ENCODE measurements around the gene INPP5A.
"Not testable (repeated sequence)": the region's sequence is repeated elsewhere in the genome, so short reads cannot be mapped to it uniquely, and the experiment has no call there.

Gene INPP5A

DNA sequence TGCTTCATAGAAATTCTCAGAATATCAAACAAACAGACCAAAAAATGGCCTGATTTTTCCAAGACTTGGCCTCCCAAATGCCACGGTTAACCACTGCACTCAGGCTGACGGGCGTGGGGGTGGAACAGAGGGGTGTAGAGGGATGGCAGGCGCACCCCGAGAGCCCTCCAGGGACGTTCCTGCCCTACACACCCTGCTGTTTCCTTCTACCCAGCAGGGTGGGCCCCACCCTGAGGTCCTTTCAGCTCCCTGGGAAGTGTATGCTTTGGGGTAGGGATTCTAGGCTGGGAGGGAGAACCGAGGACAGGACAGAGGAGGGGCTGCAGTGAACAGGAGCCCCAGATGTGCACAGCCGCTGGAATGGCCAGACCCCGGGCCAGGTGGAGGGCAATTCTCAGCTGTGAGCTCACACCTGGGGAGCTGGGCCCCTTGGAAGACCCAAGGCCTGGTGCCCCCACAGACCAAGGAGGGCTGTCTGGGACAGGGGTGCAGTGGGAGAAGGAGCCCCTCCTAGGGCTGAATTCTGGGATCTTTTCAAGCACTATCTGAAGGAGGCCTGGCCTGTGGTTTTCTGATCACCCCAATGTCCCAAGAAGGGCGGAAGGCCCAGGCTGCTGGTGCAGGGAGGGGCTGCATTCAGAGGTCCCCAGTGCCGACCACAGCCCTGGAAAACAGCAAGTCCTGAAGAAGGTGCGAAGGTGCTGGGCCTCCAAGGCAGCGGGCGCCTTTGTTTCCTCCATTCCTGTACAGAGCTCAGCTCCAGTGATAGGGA, 32.9 kb upstream of the INPP5A start:
- no peak for DNase-seq (ENCODE audit: low spot score)

DNA sequence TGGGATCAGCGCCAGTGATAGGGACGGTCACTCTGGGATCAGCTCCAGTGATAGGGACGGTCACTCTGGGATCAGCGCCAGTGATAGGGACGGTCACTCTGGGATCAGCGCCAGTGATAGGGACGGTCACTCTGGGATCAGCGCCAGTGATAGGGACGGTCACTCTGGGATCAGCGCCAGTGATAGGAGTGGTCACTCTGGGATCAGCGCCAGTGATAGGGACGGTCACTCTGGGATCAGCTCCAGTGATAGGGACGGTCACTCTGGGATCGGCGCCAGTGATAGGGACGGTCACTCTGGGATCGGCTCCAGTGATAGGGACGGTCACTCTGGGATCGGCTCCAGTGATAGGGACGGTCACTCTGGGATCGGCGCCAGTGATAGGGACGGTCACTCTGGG, 32.0 kb upstream of the INPP5A start:
- not testable (repeated sequence) for DNase-seq (ENCODE audit: low spot score)

DNA sequence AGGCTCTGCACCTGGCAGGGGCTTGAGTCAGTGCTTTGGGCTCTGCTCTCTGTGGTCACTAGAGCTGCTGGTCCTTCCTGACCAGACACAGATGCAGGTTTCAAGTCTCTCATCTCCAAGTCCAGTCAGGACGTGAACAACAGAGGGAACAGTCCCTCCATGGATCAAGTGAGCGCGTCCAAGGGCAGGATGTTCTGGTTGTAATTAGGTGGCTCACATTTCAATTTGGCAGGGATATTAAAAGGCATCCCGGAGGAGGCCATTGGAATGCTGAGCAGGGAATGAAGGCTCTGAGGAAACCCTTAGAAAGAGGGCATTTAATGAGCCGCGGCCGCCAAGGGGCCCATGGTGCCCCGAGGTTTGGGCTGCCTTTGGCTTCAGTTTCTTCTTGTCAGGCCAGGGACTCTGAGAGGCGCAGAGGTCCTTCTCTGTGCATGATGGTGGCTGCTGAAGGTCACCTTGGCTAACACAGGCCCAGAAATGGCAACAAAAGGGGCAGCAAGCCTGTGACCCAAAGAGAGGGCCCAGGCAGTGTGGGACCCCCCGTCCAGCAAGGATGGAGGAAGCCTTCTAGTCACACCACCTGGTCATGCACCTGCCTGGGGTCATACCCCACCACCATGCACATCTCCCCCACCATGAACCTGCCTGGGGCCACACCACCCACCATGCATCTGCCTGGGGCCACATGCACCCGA, 30.7 kb upstream of the INPP5A start:
- DNase-seq (ENCODE audit: low spot score) = peak; percentile 69

DNA sequence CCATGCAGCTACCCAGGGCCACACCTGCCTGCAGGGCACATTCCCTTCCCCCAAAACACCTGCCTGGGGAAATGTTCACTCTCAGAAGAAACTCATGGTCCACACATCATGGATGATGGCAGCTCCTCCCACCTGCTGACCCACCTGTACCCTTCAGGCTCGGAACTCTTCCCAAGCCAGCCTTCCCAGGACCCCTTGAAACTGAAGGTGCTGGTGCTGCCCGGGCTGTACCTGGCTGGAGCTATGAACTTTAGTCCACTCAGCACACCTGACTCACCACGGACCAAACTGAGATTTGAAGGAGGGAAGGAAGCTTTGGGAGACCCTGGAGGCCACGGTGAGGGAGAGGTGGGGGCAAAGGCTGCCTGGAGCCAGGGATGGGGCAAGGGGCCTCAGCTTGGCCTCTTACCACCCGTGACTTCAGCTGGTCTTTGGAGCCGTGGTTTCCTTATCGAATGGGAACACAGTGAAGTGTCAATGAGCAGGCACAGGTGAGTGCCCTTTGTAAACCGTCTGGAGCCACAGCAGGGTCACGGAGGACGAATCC, 30.1 kb upstream of the INPP5A start:
- DNase-seq (ENCODE audit: low spot score) = no peak

DNA sequence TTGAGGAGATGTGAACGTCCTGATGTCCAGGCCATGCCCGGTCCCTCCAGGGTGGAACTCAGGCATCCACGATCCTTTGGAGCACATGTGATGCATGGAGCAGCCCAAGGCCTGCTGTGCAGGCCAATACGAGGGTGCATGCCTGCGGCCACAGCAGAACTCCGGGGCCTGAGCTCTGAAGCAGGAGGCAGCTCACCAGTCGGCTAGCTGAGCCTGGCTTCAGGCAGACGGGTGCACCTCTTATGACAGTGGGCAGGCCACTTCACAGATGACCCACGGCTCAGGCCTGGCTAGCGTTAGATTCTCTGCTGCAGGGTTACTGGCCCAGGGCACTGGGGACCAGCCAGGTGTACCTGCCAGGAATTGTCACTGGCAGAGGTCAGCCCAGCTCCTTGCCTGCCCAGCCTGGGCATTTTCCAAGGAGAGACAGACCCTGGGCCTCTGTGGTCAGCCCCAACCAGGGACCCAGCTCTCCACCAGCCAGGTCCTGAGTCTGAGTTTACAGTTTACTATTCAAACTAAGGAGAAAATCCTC, 29.6 kb upstream of the INPP5A start:
- DNase-seq (ENCODE audit: low spot score) = no peak

DNA sequence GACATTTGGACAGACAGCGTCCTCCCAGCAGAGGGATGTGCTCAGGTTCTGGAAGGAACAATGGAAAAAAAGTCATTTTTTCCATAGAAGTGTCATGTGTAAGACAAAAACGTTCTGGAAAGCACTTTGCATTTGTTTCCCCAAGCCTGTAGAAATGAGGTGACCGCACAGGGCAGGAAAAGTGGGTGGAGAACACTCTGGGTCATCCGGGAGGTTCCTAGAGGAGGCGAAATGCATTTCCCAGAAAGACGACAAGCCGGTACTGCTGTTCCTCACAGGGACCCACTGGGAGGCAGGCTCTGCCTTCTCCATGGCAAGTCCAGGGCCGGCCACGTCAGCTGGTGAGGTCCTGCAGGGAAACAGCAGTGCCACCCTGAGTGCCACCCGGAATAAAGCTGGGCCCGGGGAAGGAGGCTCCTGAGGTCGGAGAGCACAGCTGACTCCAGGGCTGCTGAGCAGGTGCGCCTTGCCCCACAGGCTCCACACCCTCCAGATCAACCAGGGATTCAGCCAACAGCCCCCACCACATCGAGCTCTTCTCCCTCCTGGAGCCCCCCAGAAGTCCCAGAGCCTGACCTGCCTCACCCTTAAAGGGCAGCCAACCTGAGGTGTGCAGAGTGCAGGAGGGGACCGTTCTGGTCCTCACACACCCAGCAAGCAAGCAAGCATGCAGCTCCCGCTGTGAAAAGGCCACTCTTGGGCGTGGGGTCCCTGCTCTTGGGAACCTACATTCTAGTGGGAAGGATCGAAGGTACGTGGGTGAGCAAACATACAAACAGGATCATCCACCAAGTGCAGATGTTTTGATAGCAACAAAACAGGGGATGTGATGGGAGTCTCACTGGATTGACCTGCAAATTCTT, 28.8 kb upstream of the INPP5A start:
- no peak for DNase-seq (ENCODE audit: low spot score)

DNA sequence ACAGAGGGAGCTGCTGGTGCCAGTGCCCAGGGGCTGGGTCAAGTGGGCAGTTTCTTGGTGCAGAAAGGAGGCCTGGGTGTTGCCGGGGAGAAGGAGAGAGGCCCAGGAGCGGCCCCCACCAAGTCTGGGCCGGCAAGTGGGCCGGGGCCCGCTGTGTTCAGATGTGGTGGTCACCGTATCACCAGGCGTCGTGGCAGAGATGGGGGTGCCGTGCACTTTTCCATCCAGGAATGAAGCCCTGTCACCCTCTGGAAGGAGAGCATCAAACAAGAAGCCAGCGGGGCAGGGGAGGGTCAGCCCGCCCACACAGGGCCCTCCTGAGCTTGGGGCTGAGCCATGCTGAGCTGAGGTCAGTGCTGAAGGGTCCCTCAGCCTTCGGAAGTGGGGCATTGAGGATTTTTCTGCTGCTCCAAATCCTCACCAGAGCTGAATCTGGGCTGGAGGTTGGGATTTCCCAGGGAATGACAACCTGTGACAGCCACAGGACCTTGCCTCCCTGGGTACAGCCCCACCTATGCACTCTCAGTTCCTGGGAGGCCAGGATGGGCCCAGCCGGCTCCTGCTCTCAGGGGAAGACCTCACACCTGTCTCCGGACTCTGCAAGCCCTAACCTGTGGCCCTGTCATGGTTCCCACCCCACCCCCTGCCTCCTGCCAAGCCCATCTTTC, 27.9 kb upstream of the INPP5A start:
- no peak for DNase-seq (ENCODE audit: low spot score)

DNA sequence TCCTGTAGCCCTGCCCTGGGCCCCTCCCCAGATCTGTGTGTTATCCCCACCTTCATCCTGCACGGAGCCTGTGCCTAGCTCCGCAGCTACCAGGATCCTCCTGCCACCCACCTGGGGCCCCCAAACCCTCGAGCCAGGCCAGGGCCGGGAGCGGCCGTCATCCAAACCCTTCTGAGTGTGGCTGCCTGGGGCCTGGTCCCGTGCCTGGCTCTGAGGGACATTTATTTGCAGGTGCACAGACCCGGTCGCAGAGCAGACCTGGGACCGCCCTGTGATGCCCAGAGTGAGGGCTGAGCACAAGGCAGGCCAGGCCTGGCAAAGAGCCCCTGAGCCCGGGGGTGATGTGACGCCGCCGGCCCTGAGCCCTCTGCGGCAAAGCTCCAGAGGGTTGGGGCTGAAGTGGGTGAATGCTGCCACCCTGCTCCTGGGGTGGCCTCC, 27.4 kb upstream of the INPP5A start:
- no peak for DNase-seq (ENCODE audit: low spot score)

DNA sequence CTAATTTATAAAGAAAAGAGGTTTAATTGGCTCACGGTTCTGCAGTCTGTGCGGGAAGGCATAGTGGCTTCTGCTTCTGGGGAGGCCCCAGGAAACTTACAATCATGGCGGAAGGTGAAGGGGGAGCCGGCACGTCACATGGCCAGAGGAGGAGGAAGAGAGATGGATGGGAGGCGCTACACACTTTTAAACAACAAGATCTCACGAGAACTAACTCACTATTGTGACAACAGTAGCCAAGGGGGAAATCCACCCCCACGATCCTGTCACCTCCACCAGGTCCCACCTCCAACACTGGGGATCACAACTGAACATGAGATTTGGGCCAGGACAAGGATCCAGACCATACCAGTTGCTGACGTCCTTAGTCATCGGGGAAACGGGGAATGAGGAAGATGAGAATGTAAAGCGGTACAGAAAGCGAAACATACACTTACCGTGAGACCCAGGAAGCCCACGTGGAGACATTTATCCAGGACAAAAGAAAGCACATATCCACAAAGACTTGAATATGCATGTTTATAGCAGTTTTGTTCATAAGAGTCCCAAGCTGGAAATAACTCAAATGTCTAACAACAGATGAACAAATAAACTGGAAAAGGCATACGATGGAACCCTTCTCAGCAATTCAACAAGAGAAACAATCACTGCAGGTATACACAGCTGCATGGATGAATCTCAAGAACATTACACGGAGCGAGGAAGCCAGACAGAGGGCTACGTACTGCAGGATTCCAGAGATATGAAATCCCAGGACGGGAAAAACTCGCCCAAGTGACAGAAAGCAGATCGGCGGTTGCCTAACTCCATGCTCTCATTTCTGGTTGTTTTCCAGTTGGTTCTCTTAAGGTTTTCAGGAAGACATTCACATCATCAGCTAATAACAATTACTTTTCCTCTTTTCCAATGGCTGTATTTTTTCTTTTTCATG, 26.2 kb upstream of the INPP5A start:
- no peak for DNase-seq (ENCODE audit: low spot score)

DNA sequence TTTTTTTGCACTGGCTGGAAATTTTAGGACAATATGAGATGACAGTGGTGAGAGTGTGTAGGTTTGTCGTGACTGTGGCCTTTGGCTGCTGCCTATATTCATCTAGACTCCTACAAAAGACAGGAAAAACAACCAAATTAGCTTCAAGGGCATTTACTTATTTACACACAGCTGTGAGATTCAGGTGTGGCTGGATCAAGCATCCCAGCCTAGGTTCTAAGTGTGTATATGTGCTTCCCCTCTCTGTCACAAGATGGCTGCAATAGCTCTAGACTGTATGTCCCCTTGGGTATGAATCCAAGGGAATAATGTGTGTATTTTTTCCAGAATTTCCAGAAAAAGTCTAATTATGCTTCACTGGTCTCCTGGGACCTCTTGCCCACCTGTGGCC, 25.5 kb upstream of the INPP5A start:
- DNase-seq (ENCODE audit: low spot score) = no peak

DNA sequence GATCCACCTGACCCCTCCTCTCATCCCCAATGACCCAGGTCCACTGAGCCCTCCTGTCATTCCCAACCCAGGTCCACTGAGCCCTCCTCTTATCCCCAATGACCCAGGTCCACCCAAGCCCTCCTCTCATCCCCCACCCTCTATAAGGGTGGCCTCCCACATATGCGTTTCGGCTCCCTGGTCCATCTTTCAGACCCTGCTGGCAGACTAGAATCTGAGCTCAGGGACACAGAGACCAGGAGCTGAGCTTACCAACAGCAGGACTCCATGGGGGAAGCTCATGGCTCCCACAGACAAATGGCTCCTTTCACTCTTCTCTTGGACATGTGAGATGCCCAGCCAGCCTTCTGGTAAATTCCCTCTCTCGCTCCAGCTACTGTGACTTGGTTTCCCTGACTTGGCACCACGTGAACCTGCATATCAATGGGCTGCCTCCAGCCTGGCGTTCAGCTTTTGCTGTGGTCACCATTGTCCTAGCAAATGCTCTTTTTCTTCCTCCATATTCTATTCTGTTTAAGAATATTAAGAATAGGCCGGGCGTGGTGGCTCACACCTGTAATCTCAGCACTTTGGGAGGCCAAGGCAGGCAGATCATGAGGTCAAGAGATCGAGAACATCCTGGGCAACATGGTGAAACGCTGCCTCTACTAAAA, 24.8 kb upstream of the INPP5A start:
- DNase-seq (ENCODE audit: low spot score) = no peak

DNA sequence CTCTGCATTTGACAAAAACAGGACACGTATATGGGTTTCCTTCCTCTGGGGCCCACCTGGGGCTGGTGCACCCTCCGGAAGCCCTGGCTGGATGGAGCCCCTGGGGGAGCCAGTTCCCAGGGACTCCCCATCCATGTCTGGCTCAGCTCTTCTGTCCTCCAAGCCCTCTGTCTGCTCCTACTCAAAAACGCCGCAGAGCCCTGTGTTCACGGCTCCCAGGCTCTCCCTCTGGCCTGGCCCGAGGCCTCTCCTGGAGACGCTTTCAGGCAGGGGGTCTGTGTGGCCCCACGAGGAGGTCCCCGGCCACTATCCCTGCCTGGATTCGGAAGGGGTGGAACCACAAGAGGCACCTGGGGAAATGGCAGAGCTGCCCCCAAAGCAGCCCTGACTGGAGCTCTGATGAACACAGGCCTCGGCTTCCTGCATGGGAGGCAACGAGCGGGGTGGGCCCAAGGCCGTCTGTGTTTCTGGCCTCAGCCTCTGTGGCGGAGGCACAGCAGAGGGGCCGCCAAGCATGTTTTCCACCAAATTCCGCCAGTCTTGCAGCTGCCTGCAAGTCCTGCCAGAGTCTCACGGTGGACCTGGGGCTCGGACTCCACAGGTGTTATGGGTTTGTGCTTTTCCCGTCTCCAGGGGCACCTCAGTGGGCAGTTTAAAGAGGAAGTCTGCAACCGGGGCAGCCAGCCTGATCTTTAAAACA, 22.6 kb upstream of the INPP5A start:
- DNase-seq (ENCODE audit: low spot score) = no peak

DNA sequence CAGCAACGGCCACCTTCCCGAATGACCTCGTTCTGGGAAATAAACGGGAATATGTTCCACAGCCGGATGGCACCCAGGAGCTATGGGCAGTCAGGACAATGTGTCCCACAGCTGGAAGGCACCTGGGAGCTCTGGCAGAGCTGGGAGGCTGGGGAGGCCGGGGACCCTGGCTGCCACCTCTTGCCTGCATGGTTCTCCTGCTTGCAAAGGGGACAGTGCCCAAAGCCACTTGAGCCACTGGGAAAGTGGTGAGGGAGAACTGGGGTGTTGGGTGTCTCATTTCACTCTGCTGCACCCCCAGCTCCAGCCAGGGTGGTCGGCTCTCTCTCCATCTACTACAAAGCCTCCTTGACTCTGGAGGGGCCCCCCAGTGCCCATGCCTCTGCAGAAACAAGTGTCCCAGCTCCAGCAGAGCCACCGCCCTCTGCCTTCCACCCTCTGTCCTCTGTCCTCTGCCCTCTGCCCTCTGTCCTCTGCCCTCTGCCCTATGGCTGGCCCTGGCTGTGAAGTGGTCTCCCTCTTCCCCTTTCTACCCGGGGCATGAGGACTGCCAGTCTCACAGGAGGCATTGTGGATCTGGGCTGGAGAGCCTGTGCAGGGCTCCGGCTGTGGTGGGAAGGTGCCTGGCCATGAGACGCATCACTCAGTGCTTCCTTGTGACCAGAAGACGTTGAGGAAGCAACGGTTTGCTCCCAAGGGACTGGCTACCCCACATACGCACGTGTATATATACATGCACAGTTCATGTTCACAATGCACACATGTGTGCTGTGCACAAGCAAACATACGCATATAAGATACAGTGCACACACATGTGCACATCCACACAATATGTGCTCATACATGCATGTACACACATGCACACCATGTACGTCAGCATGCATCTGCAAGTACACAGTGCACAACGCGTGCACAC, 21.5 kb upstream of the INPP5A start:
- no peak for DNase-seq (ENCODE audit: low spot score)

DNA sequence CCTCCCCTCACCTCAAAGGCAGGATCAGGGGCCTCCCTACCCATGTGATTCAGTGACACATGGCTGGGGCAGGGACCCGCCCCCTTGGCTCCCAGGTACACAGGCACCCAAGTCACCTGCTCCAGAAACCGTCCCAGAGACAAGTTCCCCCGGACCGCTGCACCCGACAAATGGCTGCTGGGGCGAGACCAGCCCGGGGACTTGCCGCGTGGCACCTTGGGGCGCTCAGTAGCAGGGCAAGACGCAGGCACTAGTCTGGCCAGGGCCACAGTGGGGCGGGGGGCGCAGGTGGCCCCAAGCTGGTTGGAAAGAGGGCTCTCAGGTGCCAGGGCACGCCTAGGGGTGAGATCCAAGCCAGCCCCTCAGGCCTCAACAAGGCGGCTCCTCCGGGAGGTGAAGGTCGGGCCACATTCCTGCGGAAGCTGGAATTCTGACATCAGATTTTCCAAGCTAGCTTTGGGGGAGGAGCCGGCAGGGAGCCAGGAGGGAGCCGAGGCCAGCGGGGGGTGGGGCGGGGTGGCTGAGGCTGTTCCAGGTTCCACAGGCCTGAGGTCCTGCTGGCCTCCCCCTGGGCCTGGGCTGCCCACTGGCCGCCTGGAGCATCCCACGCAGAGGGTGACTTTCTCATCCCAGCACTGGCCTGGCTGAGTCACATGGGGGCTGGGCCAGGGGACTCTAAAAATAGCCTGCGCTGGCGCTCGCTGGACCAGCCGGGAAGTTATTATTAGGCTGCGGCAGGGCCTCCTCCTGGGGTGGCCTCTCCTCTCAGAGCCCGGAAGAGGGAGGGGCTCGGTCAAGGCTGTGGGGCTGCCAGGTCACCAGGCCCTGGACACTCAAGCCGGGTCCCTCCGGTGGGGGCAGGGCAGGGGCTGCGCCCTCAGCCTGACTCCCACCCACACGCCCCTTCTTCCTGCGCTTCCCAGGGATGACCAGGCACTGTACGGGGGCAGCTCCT, 20.5 kb upstream of the INPP5A start:
- peak; percentile 98 for DNase-seq (ENCODE audit: low spot score)

DNA sequence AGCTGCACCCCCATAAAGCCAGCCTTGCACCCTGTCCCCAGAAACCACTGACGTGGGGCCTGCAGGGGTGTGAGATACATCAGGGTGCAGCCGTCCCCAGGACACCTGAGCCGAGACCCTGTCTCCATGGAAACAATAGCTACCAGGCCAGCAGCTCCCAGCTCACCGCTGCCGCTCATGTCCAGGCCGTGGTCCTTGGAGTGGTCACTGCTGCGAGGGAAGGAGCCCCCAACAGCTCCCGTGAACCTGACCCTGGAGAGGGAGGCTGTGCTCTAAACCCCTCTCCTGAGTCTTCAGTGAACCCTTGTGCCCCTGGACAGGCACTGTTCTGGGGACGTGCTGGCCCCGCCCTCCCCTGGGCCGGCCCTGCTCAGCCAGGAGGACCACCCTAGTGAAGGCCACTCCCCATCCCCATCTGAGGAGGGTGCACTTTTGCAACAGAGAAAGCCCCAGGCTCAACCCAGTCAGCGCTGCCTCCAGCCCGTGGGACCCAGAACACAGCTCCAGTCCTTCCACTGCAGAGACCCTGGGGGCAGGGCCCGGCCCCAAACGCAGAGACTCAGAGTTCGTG, 19.6 kb upstream of the INPP5A start:
- no peak for DNase-seq (ENCODE audit: low spot score)

DNA sequence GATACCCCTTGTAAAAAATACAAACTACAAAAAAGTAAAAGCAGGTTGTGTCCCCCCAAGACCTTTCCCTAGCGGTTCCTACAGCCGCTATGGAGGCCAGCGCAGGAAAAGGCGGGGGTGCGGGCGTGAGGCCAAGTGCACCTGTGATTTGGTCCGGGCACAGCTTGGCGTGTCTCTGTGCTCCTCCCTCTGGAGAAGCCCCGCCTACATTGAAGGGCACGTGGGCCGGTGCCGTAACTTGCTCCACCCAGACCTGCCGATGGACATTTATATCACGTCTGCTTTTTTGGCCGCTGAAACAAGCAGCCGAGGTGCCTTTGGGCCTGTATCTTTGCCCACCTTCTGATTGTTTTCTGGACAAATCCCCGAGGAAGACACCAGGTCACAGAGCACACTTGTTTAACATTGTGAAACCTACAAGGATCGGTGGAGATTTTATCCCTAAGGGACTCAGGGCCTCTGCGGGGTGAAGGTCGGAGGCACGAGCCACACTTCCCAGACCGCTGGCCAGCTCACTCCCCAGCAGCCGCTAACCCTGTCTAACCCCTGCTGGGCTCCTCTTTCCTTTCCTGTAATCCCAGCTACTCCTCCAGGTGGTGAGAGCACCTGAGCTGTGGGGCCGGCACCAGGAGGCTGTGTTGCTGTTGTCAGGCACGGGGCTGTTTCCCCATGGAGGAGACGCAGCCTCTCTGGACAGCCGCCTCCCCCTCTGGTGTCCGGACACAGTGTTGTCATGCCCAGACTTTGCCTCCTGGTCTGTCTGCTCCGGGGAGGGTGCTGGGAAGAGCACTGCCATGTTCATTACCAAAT, 18.8 kb upstream of the INPP5A start:
- no peak for DNase-seq (ENCODE audit: low spot score)
